Retinal pigment epithelial cell (primary cell): Measurements from ENCODE around the gene NRP2.

Experiments
- DNase-seq: peaks from one replicate; pipeline ENCODE4 v3.0.0-alpha.2; 2010; ENCODE audit warnings: low read depth
- H3K4me3 ChIP-seq: 2 replicates; pipeline ENCODE4 v1.5.1; 2011; ENCODE audit warnings: mild to moderate bottlenecking, low read length, control low read depth, moderate library complexity
- TF ChIP-seq, protein P1 (sequence below): conservative IDR thresholded peaks from 2 replicates; pipeline ENCODE4 v1.5.1; 2011; ENCODE audit warnings: low read depth, low read length, control low read depth, inconsistent platforms

The NRP2 gene

DNA sequence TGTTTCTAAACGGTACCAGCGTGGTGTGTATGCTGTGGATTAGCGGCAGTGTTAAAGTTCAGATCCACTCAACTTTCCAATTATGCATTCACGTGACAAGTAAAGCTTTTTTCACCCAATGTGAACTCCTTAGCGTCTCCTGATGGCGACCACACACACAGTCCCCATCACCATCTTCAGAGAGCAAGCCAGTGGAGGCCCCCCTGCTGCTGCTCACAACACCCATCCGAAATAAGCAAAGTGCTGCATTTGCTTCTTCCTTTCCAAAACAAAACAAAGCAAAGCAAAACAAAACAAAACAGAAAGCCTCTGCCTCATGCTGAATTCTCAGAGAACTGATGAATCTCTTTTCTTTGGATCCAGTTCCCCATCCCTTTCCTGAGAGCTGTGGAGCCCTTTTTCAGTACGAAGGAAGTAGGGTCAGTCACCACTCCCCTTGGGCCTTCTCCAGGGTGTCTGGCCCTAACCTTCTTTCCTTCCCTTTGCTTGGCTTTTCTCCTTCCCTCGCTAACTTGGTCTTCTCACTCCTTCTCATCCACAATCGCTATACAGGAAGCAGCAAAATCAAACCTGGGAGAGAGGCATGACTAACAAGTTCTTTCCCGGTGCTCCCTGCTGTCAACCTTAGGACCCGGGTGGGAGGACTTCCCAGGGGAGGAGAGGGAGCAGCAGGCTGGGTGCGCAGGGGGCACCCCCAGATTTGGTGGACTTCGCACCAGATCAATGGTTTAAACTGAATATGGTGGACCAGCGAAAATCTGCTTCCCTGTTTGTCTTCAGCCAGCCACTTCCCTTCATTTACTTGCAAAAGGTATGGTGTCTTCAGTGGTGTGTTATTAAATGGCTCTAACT, 56.0 kb downstream of the NRP2 start:
- no peak overlapping the region for H3K4me3 ChIP-seq
- DNase-seq, result no peak
- TF ChIP-seq, protein P1, sequence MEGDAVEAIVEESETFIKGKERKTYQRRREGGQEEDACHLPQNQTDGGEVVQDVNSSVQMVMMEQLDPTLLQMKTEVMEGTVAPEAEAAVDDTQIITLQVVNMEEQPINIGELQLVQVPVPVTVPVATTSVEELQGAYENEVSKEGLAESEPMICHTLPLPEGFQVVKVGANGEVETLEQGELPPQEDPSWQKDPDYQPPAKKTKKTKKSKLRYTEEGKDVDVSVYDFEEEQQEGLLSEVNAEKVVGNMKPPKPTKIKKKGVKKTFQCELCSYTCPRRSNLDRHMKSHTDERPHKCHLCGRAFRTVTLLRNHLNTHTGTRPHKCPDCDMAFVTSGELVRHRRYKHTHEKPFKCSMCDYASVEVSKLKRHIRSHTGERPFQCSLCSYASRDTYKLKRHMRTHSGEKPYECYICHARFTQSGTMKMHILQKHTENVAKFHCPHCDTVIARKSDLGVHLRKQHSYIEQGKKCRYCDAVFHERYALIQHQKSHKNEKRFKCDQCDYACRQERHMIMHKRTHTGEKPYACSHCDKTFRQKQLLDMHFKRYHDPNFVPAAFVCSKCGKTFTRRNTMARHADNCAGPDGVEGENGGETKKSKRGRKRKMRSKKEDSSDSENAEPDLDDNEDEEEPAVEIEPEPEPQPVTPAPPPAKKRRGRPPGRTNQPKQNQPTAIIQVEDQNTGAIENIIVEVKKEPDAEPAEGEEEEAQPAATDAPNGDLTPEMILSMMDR, result no peak

DNA sequence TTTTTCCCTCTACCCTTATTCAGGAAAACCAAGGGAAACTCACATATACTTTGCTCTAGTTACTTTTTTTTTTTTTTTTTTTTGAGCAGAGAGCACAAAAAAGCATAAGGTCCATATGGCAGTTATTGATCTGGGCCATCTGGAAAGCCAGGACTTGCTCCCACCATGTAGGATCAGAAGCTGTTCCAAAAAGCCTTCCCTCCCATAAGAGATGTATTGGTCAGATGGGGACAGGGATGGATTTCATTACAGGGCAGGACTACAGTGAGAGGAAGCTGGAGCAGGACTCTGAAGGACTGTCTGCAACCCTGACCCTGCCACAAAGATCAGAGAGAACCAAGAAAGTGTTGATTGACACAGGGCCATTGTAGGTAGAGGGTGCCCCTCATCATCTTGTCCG, 57.3 kb downstream of the NRP2 start:
- no peak for DNase-seq
- TF ChIP-seq, protein P1, result no peak
- H3K4me3 ChIP-seq, result no peak overlapping the region

DNA sequence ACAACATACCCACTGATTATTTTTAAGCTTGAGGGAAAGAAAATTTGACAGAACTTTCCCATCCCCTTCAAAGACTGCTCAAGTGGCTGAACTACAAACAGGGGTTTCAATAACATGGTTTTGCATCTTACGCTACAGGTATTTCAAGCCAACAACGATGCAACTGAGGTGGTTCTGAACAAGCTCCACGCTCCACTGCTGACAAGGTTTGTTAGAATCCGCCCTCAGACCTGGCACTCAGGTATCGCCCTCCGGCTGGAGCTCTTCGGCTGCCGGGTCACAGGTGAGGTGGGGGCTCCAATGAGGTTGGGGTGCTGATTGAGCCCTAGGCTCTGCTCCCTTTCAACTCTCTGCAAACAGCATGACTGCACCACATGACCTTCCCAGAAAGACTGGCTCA, 58.1 kb downstream of the NRP2 start:
- TF ChIP-seq, protein P1, result no peak
- no peak for DNase-seq
- no peak overlapping the region for H3K4me3 ChIP-seq

DNA sequence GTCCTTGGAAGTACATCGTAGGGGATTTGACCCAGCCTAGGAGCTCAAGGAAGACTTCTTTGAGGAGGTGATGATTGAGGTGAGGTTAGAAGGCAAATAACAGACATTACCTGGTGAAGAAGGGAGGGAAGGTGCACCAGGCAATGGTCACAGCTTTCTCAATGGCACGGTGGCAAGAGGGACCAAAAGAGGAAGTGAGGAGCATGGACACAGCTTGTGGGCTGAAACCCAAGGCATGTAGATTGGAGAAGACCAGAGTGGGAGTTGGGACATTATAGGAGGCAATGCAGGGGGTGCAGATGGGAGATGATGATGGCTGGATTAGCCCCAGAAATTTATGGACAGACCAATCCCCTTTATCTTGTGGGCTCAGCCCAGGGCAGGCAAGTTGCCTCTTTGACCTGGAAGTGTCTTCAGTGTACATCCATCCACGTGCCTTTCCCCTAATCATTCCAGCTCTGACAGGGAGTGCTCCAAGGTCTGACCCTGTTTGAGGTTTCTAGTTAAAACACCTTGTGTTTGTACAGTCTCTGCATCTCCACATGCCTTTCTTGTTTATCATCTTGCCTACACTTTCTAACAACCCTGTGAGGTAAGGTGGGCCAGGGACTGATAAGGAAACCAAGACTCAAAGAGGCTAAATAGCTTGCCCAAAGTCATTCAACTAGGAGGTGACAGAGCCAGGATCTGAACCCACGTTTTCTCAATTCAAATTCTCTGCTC, 59.1 kb downstream of the NRP2 start:
- TF ChIP-seq, protein P1, result no peak
- no peak overlapping the region for H3K4me3 ChIP-seq
- no peak for DNase-seq

DNA sequence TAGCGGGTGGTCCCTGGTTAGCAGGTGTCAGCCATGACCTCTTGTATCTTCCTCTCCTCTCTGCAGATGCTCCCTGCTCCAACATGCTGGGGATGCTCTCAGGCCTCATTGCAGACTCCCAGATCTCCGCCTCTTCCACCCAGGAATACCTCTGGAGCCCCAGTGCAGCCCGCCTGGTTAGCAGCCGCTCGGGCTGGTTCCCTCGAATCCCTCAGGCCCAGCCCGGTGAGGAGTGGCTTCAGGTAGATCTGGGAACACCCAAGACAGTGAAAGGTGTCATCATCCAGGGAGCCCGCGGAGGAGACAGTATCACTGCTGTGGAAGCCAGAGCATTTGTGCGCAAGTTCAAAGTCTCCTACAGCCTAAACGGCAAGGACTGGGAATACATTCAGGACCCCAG, 60.8 kb downstream of the NRP2 start:
- no peak overlapping the region for H3K4me3 ChIP-seq
- TF ChIP-seq, protein P1, result no peak
- no peak for DNase-seq

DNA sequence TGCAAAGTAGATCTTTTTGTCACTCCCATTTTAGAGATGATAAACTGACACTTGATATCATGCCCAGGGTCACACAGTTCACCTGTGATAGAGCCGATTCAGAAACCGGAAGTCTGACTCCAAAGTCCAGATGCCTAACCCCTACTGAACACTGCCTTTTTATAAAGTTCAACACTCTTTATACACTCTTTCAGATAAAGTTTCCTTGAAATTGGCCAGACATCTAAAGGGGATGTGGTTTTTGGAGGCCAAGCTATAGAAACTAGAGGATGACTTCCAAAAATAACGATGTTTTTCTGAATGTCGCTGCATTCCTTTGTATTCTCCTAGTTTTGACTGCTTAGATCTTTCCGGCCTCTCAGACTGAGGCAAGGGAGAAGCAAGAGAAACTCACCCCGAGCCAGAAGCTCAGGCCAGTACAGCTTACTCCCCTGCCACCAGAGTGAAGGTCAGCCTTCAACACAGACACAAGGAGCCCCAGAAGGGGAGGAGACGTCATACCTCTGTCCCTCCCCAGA, 61.8 kb downstream of the NRP2 start:
- TF ChIP-seq, protein P1, result no peak
- H3K4me3 ChIP-seq, result no peak overlapping the region
- no peak for DNase-seq
